GM23338 (cell line): ENCODE results near the gene UBFD1.

Source experiments
- EZH2 ChIP-seq: fragments of 200-600 bp; sonication (generic); IDR thresholded peaks from one replicate; pipeline ENCODE4 v1.8.0; 2017; ENCODE audit warnings: antibody characterized with exemption, mild to moderate bottlenecking, low read depth; ENCODE audit not compliant: unreplicated experiment
- POLR2AphosphoS5 ChIP-seq: IDR thresholded peaks from 2 replicates; pipeline ENCODE4 v1.6.1; 2016; ENCODE audit warnings: antibody characterized with exemption, low read depth
- ZNF114 ChIP-seq: fragments of 250-450 bp; sonication (Bioruptor Pico); IDR thresholded peaks from 2 replicates; pipeline ENCODE4 v1.5.0; 2020; ENCODE audit warnings: mild to moderate bottlenecking, moderate library complexity
- TF ChIP-seq, protein P1 (sequence below), 2 experiments: fragments of 200-600 bp in 1 of 2; sonication (generic) in 1 of 2; conservative IDR thresholded peaks; 2 replicates each; pipeline versions ENCODE4 v1.5.1 to v1.6.1; 2016 to 2017; ENCODE audit warnings: antibody characterized with exemption in 2 of 2, low read depth in 2 of 2, mild to moderate bottlenecking in 2 of 2, moderate library complexity in 1 of 2
- TF ChIP-seq, protein P2 (sequence below): IDR thresholded peaks from one replicate; pipeline ENCODE4 v1.6.1; 2018; ENCODE audit warnings: antibody characterized with exemption; ENCODE audit not compliant: unreplicated experiment

DNA sequence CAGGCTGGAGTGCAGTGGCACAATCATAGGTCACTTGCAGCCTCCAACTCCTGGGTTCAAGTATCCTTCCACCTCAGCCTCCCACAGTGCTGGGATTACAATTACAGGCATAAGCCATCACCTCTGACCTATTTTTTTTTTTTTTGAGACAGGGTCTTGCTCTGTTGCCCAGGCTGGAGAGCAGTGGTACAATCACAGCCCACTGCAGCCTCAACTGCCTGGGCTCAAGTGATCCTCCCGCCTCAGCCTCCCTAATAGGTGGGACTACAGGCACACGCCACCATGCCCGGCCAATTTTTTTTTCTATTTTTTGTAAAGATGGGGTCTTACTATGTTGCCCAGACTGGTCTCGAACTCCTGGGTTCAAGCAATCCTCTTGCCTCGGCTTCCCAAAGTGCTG, 41.6 kb upstream of the UBFD1 start:
- TF ChIP-seq, protein P1, sequence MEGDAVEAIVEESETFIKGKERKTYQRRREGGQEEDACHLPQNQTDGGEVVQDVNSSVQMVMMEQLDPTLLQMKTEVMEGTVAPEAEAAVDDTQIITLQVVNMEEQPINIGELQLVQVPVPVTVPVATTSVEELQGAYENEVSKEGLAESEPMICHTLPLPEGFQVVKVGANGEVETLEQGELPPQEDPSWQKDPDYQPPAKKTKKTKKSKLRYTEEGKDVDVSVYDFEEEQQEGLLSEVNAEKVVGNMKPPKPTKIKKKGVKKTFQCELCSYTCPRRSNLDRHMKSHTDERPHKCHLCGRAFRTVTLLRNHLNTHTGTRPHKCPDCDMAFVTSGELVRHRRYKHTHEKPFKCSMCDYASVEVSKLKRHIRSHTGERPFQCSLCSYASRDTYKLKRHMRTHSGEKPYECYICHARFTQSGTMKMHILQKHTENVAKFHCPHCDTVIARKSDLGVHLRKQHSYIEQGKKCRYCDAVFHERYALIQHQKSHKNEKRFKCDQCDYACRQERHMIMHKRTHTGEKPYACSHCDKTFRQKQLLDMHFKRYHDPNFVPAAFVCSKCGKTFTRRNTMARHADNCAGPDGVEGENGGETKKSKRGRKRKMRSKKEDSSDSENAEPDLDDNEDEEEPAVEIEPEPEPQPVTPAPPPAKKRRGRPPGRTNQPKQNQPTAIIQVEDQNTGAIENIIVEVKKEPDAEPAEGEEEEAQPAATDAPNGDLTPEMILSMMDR (conservative IDR thresholded peaks at IDR 0.05; ENCODE audit: low read depth in 2 of 2), result no peak
- TF ChIP-seq EZH2 (no peak), ZNF114 (CRISPR knock-in tag) (no peak), POLR2AphosphoS5 (no peak)
- TF ChIP-seq, protein P2, sequence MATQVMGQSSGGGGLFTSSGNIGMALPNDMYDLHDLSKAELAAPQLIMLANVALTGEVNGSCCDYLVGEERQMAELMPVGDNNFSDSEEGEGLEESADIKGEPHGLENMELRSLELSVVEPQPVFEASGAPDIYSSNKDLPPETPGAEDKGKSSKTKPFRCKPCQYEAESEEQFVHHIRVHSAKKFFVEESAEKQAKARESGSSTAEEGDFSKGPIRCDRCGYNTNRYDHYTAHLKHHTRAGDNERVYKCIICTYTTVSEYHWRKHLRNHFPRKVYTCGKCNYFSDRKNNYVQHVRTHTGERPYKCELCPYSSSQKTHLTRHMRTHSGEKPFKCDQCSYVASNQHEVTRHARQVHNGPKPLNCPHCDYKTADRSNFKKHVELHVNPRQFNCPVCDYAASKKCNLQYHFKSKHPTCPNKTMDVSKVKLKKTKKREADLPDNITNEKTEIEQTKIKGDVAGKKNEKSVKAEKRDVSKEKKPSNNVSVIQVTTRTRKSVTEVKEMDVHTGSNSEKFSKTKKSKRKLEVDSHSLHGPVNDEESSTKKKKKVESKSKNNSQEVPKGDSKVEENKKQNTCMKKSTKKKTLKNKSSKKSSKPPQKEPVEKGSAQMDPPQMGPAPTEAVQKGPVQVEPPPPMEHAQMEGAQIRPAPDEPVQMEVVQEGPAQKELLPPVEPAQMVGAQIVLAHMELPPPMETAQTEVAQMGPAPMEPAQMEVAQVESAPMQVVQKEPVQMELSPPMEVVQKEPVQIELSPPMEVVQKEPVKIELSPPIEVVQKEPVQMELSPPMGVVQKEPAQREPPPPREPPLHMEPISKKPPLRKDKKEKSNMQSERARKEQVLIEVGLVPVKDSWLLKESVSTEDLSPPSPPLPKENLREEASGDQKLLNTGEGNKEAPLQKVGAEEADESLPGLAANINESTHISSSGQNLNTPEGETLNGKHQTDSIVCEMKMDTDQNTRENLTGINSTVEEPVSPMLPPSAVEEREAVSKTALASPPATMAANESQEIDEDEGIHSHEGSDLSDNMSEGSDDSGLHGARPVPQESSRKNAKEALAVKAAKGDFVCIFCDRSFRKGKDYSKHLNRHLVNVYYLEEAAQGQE, result no peak
